H1 (cell line): ENCODE data around the gene RALGAPA2. TPM values are rescaled to one million over a fixed set of nuclear protein-coding genes. Genes with fewer than 3 reads are reported as not detected.

Experiments
- CTCF ChIA-PET: fragments of 300-600 bp; sonication (Branson Sonifier 250); formaldehyde crosslinking; loops from one replicate; lab custom pipeline; 2021; ENCODE audit not compliant: partially characterized antibody; lab: Charles Lee
- POLR2A ChIA-PET: fragments of 300-600 bp; sonication (Branson Sonifier 250); formaldehyde crosslinking; loops from one replicate; lab custom pipeline; 2021; ENCODE audit warnings: inconsistent platforms; ENCODE audit not compliant: partially characterized antibody; lab: Charles Lee
- DNase-seq, 2 experiments: peaks; one replicate each; pipeline versions ENCODE4 v3.0.0 to v3.0.0-alpha.2; 2010 to 2022; ENCODE audit warnings: low spot score in 2 of 2, low read depth in 1 of 2, mixed read lengths in 1 of 2
- FAIRE-seq: peaks from 2 replicates; lab custom pipeline; 2011; peaks lifted over from hg19 to GRCh38; lab: Jason Lieb, UNC
- H2AFZ ChIP-seq: 2 replicates; pipeline ENCODE4 v1.8.1; 2012; ENCODE audit warnings: low read length, inconsistent platforms
- H2AK5ac ChIP-seq: 2 replicates; pipeline ENCODE4 v1.6.1; 2013; ENCODE audit warnings: low read depth, low read length
- H2BK120ac ChIP-seq: replicated peaks from 2 replicates; pipeline ENCODE3; 2013; ENCODE audit warnings: low read depth, low read length, inconsistent platforms
- H2BK12ac ChIP-seq: 2 replicates; pipeline ENCODE4 v1.6.1; 2013; ENCODE audit warnings: low read depth, low read length
- H2BK15ac ChIP-seq: 2 replicates; pipeline ENCODE4 v1.6.1; 2013; ENCODE audit warnings: low read length
- H2BK20ac ChIP-seq: 2 replicates; pipeline ENCODE4 v1.6.1; 2013; ENCODE audit warnings: low read length
- H2BK5ac ChIP-seq: 2 replicates; pipeline ENCODE4 v1.6.1; 2013; ENCODE audit warnings: low read depth, low read length
- H3K14ac ChIP-seq: 2 replicates; pipeline ENCODE4 v1.6.1; 2013; ENCODE audit warnings: inconsistent platforms; ENCODE audit not compliant: insufficient read length
- H3K18ac ChIP-seq: 2 replicates; pipeline ENCODE4 v1.6.1; 2013; ENCODE audit warnings: low read length; ENCODE audit errors: extremely low read depth
- H3K23ac ChIP-seq: 2 replicates; pipeline ENCODE4 v1.6.1; 2013; ENCODE audit warnings: inconsistent platforms; ENCODE audit not compliant: insufficient read length
- H3K23me2 ChIP-seq: 2 replicates; pipeline ENCODE4 v1.6.1; 2013; ENCODE audit warnings: low read depth, low read length
- H3K27ac ChIP-seq: 2 replicates; pipeline ENCODE4 v1.6.1; 2011; ENCODE audit warnings: low read depth, low read length, inconsistent platforms
- H3K27me3 ChIP-seq, 4 experiments: replicated peaks in 1 of 4; 1 replicate in 1 of 4; 2 replicates in 3 of 4; pipeline versions ENCODE4 v1.6.1 to v1.8.1; 2011 to 2013; ENCODE audit warnings: low read length in 3 of 4, mild to moderate bottlenecking in 3 of 4, inconsistent platforms in 2 of 4, mixed read lengths in 2 of 4, moderate library complexity in 1 of 4; ENCODE audit not compliant: control insufficient read depth in 3 of 4, insufficient read depth in 3 of 4; ENCODE audit errors: extremely low read depth in 1 of 4
- H3K36me3 ChIP-seq, 4 experiments: 2 replicates each; pipeline versions ENCODE4 v1.6.1 to v1.8.1; 2011 to 2013; ENCODE audit warnings: mild to moderate bottlenecking in 4 of 4, low read length in 3 of 4, moderate library complexity in 2 of 4, control low read depth in 1 of 4, inconsistent platforms in 1 of 4; ENCODE audit not compliant: insufficient read depth in 4 of 4, control insufficient read depth in 2 of 4
- H3K4ac ChIP-seq: replicated peaks from 2 replicates; pipeline ENCODE3; 2013; ENCODE audit warnings: low read length, low read depth, mixed read lengths, inconsistent platforms; ENCODE audit not compliant: insufficient read length
- H3K4me1 ChIP-seq, 4 experiments: replicated peaks in 1 of 4; 1 replicate in 1 of 4; 2 replicates in 3 of 4; pipeline versions ENCODE4 v1.6.1 to v1.8.1; 2011 to 2013; ENCODE audit warnings: low read length in 3 of 4, inconsistent platforms in 2 of 4, mixed read lengths in 1 of 4; ENCODE audit not compliant: insufficient read depth in 4 of 4, control insufficient read depth in 3 of 4
- H3K4me2 ChIP-seq, 2 experiments: 2 replicates each; pipeline versions ENCODE4 v1.6.1 to v1.8.1; 2011 to 2013; ENCODE audit warnings: low read depth in 2 of 2, low read length in 2 of 2, control low read depth in 1 of 2, inconsistent platforms in 1 of 2, mild to moderate bottlenecking in 1 of 2; ENCODE audit not compliant: insufficient read depth in 1 of 2
- H3K4me3 ChIP-seq, 4 experiments: fragments of 200-600, 300-600 bp in 1 of 4; sonication (generic), shearing (Covaris generic), sonication (Bioruptor Twin) in 1 of 4; 2 replicates each; pipeline versions ENCODE4 v1.5.1 to v1.8.1; 2011 to 2016; ENCODE audit warnings: low read length in 4 of 4, low read depth in 3 of 4, control low read depth in 2 of 4, inconsistent platforms in 2 of 4, mild to moderate bottlenecking in 2 of 4, mixed read lengths in 1 of 4, moderate library complexity in 1 of 4; ENCODE audit not compliant: insufficient read depth in 2 of 4; ENCODE audit errors: extremely low read depth in 1 of 4
- H3K56ac ChIP-seq: replicated peaks from 2 replicates; pipeline ENCODE3; 2013; ENCODE audit warnings: low read depth, mild to moderate bottlenecking, mixed read lengths, low read length, inconsistent platforms; ENCODE audit not compliant: insufficient read length
- H3K79me1 ChIP-seq: 2 replicates; pipeline ENCODE4 v1.6.1; 2013; ENCODE audit warnings: low read depth, low read length, control low read depth
- H3K79me2 ChIP-seq, 2 experiments: 2 replicates each; pipeline versions ENCODE4 v1.6.1 to v1.8.1; 2012 to 2013; ENCODE audit warnings: low read length in 2 of 2, mild to moderate bottlenecking in 2 of 2, inconsistent platforms in 1 of 2; ENCODE audit not compliant: insufficient read depth in 2 of 2, control insufficient read depth in 1 of 2
- H3K9ac ChIP-seq, 4 experiments: replicated peaks in 1 of 4; 1 replicate in 1 of 4; 2 replicates in 3 of 4; pipeline versions ENCODE4 v1.6.1 to v1.8.1; 2011 to 2013; ENCODE audit warnings: low read depth in 3 of 4, low read length in 3 of 4, control low read depth in 2 of 4, mild to moderate bottlenecking in 2 of 4, moderate library complexity in 2 of 4, inconsistent platforms in 1 of 4; ENCODE audit errors: extremely low read depth in 1 of 4
- H3K9me3 ChIP-seq, 2 experiments: 2 replicates each; pipeline versions ENCODE4 v1.6.1 to v1.8.1; 2012 to 2013; ENCODE audit warnings: mild to moderate bottlenecking in 2 of 2, moderate library complexity in 2 of 2, control low read depth in 1 of 2, inconsistent platforms in 1 of 2, low read depth in 1 of 2, low read length in 1 of 2, mixed read lengths in 1 of 2; ENCODE audit not compliant: insufficient read depth in 2 of 2
- H4K20me1 ChIP-seq, 2 experiments: replicated peaks in 1 of 2; 2 replicates each; pipeline versions ENCODE3 to v1.8.1; 2011 to 2013; ENCODE audit warnings: inconsistent platforms in 2 of 2, low read length in 2 of 2, mild to moderate bottlenecking in 1 of 2; ENCODE audit not compliant: insufficient read depth in 2 of 2, control insufficient read depth in 1 of 2
- H4K5ac ChIP-seq: 2 replicates; pipeline ENCODE4 v1.6.1; 2013; ENCODE audit warnings: low read length, low read depth, mixed read lengths, inconsistent platforms; ENCODE audit not compliant: insufficient read length
- H4K8ac ChIP-seq: 2 replicates; pipeline ENCODE4 v1.8.0; 2013; ENCODE audit warnings: mild to moderate bottlenecking, moderate library complexity, low read length, inconsistent platforms; ENCODE audit not compliant: insufficient read depth; ENCODE audit errors: extremely low read depth
- H4K91ac ChIP-seq: replicated peaks from 2 replicates; pipeline ENCODE3; 2013; ENCODE audit warnings: low read length, mixed read lengths, inconsistent platforms; ENCODE audit not compliant: insufficient read length
- BRCA1 ChIP-seq: IDR thresholded peaks from 2 replicates; pipeline ENCODE4 v1.6.1; 2012; ENCODE audit warnings: low read depth, low read length, improper control_type of control experiment
- CREB1 ChIP-seq: IDR thresholded peaks from 2 replicates; pipeline ENCODE4 v1.6.1; 2012; ENCODE audit warnings: inconsistent platforms
- POLR2AphosphoS5 ChIP-seq: IDR thresholded peaks from 2 replicates; pipeline ENCODE4 v1.6.1; 2011; ENCODE audit warnings: low read depth, low read length
- SIN3A ChIP-seq, 2 experiments: IDR thresholded peaks in 1 of 2; conservative IDR thresholded peaks in 1 of 2; 2 replicates each; pipeline ENCODE4 v1.6.1; 2011 to 2012; ENCODE audit warnings: low read length in 2 of 2, improper control_type of control experiment in 1 of 2, low read depth in 1 of 2, mild to moderate bottlenecking in 1 of 2
- YY1 ChIP-seq: IDR thresholded peaks from 2 replicates; pipeline ENCODE4 v1.6.1; 2011; ENCODE audit warnings: low read depth, mild to moderate bottlenecking, low read length
- WGBS, 2 experiments: shearing (Covaris generic) in 1 of 2; methylation state at CpG; one replicate each; pipeline versions ENCODE4 v1.1.6 to v1.1.7; 2013 to 2015; ENCODE audit warnings: low lambda C conversion rate in 2 of 2, mixed read lengths in 2 of 2, inconsistent platforms in 1 of 2, low coverage in 1 of 2, missing lambda C conversion rate in 1 of 2; ENCODE audit not compliant: insufficient replicate concordance in 2 of 2, insufficient coverage in 1 of 2, insufficient read length in 1 of 2; ENCODE audit errors: extremely low coverage in 1 of 2, missing lambda C conversion rate in 1 of 2; 5-methylcytosine and 5-hydroxymethylcytosine counted together
- polyA plus RNA-seq, 7 experiments: library from polyadenylated mRNA; depleted of rRNA in 3 of 7; stranded (reverse) in 5 of 7; unstranded in 2 of 7; fragments of >200 nt in 5 of 7; fragments of 200-250 nt in 2 of 7; gene quantifications; 1 replicate in 5 of 7; 2 replicates in 1 of 7; 4 replicates in 1 of 7; pipeline versions ENCODE4 v1.2.1 to v1.2.3, GENCODE V29; 2011 to 2013; ENCODE audit warnings: missing spikeins in 2 of 7, mixed read lengths in 2 of 7
- total RNA-seq: library from RNA; stranded (reverse); fragmentation: NEBNext Ultra II Directional; extraction: Animal tissue kit (Norgen Biotek cat#: 25700); gene quantifications from 2 replicates; pipeline ENCODE4 v1.2.1, GENCODE V29; 2021

The RALGAPA2 gene
- total and polyA plus RNA-seq, 2 of the 8 experiments (the other 6 are each of a cell fraction or from before 2014, with no cell fraction given), result 5.1 to 25.5 TPM

DNA sequence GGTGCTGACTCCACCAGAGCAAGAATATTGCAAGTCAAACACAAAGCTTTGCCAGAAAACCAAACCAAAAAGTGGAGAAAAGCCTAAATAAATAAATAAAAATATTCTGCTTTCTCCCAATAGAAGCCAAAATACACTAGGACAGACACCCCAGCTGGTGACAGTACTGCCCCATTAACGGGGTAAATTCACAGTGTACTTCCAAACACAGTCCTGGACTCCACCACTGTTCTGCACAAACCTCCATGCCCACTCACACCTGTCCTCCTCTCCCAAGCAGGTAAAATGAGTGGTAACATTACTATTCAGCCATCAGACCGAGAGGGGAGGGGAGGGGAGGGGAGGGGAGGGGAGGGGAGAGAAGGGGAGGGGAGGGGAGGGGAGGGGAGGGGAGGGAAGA is 70.7 kb downstream of the RALGAPA2 start:
- Histone ChIP-seq H3K14ac (no peak overlapping the region), H3K4me3 (no peak overlapping the region), H3K9ac (no peak overlapping the region), H3K27ac (no peak overlapping the region), H2BK5ac (no peak overlapping the region), H3K36me3 (peaks cover 0 to 6% (median 2%) of the 10 kb centered on the region in 4 experiments; a peak in 3 of 8 replicates), H2BK12ac (no peak overlapping the region), H3K79me1 (no peaks in the 10 kb centered on the region), H2BK20ac (no peak overlapping the region), H3K4me2 (no peak overlapping the region), H4K91ac (no peak overlapping the region), H4K8ac (no peak overlapping the region), H2AK5ac (no peak overlapping the region), H4K5ac (no peak overlapping the region), H3K56ac (no peak overlapping the region), H2BK120ac (no peak overlapping the region), H3K23ac (no peak overlapping the region), H3K4ac (no peak overlapping the region), H2BK15ac (no peak overlapping the region), H3K18ac (no peak overlapping the region), H3K79me2 (no peaks in the 10 kb centered on the region), H3K4me1 (no peaks in the 10 kb centered on the region), H2AFZ (no peak overlapping the region), H3K27me3 (no peaks in the 10 kb centered on the region), H3K9me3 (no peaks in the 10 kb centered on the region)
- CTCF ChIA-PET, result interaction anchor here (1.1 to 1.4 kb wide), 2 partner anchors 182 to 342 kb away, joined by 3 read pairs; no protein-coding TSS in a partner anchor
- FAIRE-seq (no peak), DNase-seq (no peak)
- POLR2A ChIA-PET, result interaction anchor here (1.1 kb wide), 1 partner anchor 14 kb away, joined by 3 read pairs; no protein-coding TSS in a partner anchor
- TF ChIP-seq POLR2AphosphoS5 (no peak), BRCA1 (no peak), YY1 (no peak), SIN3A (conservative IDR thresholded peaks at IDR 0.05 in 1 of 2, IDR thresholded peaks at IDR 0.05 in 1 of 2; ENCODE audit: low read depth in 1 of 2, low read length in 2 of 2) (no peak), CREB1 (no peak)
- TF ChIP-seq, all 59 proteins: peak for 0
- Histone ChIP-seq H4K20me1 (peaks cover 0 to 3% of the 10 kb centered on the region in 2 experiments), H3K23me2 (no peaks in the 10 kb centered on the region)
- WGBS, 2 experiments, result 90% methylated on average over 1 of the region's 2 CpGs; no CpG with 5 or more reads in 1 of the 2 experiments
